ENCODE data around the gene SPATA3.

The SPATA3 gene

GRCh38 chr2:230972046-230972445 lies 23.9 kb upstream of the SPATA3 start:
- TF ChIP-seq CTCF (IDR thresholded peaks at IDR 0.05) = no peak

GRCh38 chr2:230974096-230974913 lies 21.6 kb upstream of the SPATA3 start:
- no peak for TF ChIP-seq CTCF (IDR thresholded peaks at IDR 0.05)

- TF ChIP-seq CTCF (IDR thresholded peaks at IDR 0.05) = no peak
These were observed 20.0 kb upstream of the SPATA3 start for GRCh38 chr2:230975927-230976326.

GRCh38 chr2:230976671-230977171 lies 19.2 kb upstream of the SPATA3 start:
- no peak for TF ChIP-seq CTCF (IDR thresholded peaks at IDR 0.05)

- TF ChIP-seq CTCF (IDR thresholded peaks at IDR 0.05) = no peak
These were observed 15.5 kb upstream of the SPATA3 start for GRCh38 chr2:230980468-230980867.

GRCh38 chr2:230981704-230982103 lies 14.2 kb upstream of the SPATA3 start:
- TF ChIP-seq CTCF (IDR thresholded peaks at IDR 0.05) = no peak

GRCh38 chr2:230982126-230982525 lies 13.8 kb upstream of the SPATA3 start:
- no peak for TF ChIP-seq CTCF (IDR thresholded peaks at IDR 0.05)

Data from LNCAP (cell line).